Neural cell (in vitro differentiated cells): ENCODE data around the gene SALL3.

ENCODE experiments used
- EP300 ChIP-seq: fragments of 450-650 bp; conservative IDR thresholded peaks from 2 replicates; pipeline ENCODE4 v1.6.1; 2014; ENCODE audit warnings: antibody characterized with exemption, mild to moderate bottlenecking, moderate library complexity; ENCODE audit not compliant: poor library complexity, severe bottlenecking
- EZH2 ChIP-seq: fragments of 200-600, 300-800 bp; shearing (Covaris generic), sonication (generic); IDR thresholded peaks from 2 replicates; pipeline ENCODE4 v1.6.1; 2014; ENCODE audit warnings: antibody characterized with exemption, low read length, borderline replicate concordance, mild to moderate bottlenecking; ENCODE audit not compliant: insufficient read depth, poor library complexity, severe bottlenecking
- MXI1 ChIP-seq: fragments of 450-650 bp; conservative IDR thresholded peaks from 2 replicates; pipeline ENCODE4 v1.6.1; 2014; ENCODE audit warnings: antibody characterized with exemption, mild to moderate bottlenecking; ENCODE audit not compliant: poor library complexity, severe bottlenecking
- POLR2AphosphoS5 ChIP-seq: IDR thresholded peaks from 2 replicates; pipeline ENCODE4 v1.6.1; 2012
- RAD21 ChIP-seq: fragments of 450-650 bp; conservative IDR thresholded peaks from 2 replicates; pipeline ENCODE4 v1.6.1; 2014; ENCODE audit warnings: antibody characterized with exemption, mild to moderate bottlenecking, moderate library complexity
- TAF1 ChIP-seq: IDR thresholded peaks from 2 replicates; pipeline ENCODE4 v1.6.1; 2012; ENCODE audit warnings: low read depth
- TF ChIP-seq, protein P1 (sequence below): fragments of 450-650 bp; IDR thresholded peaks from 2 replicates; pipeline ENCODE4 v1.5.1; 2014; ENCODE audit warnings: antibody characterized with exemption, mild to moderate bottlenecking, moderate library complexity; ENCODE audit not compliant: poor library complexity, severe bottlenecking

DNA sequence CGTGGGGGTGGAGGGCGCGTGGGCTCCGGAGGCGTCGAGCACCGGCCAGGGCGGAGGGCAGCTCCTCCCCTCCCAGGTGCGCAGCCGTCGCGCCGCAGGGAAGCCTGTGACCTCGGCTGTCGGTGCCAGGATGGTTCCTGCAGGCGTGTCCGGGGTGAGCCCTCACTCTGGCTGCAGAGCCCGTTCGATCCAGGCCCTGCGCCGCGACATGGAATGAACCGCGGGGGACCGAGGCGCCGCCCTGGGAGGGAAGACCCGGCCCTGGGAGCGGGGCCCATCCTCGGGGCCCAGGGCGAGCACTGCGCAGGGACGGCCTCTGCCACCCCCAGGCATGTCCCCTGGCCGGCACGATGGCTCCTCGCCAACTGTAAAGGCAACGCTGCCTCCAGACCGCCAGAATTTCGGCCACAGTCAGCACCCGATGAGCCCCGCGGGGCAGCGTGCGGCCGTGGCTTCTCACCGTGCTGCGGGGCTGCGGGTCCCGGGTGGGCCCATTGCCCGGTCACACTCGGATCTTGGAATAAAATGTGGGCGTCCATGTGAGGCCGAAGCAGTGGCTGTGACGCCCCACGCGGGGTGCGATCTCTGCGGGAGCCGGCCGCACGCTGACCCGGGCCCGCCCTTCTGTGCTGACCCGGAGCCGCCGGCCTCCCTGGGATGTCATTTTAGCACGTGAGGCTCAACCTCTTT, 26.6 kb downstream of the SALL3 start:
- TF ChIP-seq POLR2AphosphoS5 (no peak), TAF1 (no peak), EZH2 (no peak), RAD21 (no peak), EP300 (no peak), MXI1 (no peak)
- TF ChIP-seq, protein P1, sequence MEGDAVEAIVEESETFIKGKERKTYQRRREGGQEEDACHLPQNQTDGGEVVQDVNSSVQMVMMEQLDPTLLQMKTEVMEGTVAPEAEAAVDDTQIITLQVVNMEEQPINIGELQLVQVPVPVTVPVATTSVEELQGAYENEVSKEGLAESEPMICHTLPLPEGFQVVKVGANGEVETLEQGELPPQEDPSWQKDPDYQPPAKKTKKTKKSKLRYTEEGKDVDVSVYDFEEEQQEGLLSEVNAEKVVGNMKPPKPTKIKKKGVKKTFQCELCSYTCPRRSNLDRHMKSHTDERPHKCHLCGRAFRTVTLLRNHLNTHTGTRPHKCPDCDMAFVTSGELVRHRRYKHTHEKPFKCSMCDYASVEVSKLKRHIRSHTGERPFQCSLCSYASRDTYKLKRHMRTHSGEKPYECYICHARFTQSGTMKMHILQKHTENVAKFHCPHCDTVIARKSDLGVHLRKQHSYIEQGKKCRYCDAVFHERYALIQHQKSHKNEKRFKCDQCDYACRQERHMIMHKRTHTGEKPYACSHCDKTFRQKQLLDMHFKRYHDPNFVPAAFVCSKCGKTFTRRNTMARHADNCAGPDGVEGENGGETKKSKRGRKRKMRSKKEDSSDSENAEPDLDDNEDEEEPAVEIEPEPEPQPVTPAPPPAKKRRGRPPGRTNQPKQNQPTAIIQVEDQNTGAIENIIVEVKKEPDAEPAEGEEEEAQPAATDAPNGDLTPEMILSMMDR, result no peak
